Activated T-helper 1 cell treated with anti-CD3 and anti-CD28 coated beads, Interleukin-12 subunit alpha, Interleukin-12 subunit beta, Interleukin-2, Interleukin-4 antibody, amounts not matched to agents 30 ng/mL and 10 ng/mL and 1 ng/mL, durations not matched to agents 14 hours and 24 hours and 36 hours (primary cell): ENCODE measurements around the gene RSU1. TPM values are rescaled to one million over a fixed set of nuclear protein-coding genes. Genes with fewer than 3 reads are reported as not detected.

Source experiments
- DNase-seq: peaks from one replicate; pipeline ENCODE4 v3.0.0; 2021; ENCODE audit warnings: low spot score
- H3K27ac Mint-ChIP-seq: one replicate; pipeline ENCODE4 v1.8.0; 2021; ENCODE audit warnings: mild to moderate bottlenecking, mixed read lengths
- H3K27me3 Mint-ChIP-seq: one replicate; pipeline ENCODE4 v1.8.0; 2022; ENCODE audit warnings: mild to moderate bottlenecking, moderate library complexity, mixed read lengths; ENCODE audit not compliant: insufficient read depth
- H3K36me3 Mint-ChIP-seq: one replicate; pipeline ENCODE4 v1.8.0; 2021; ENCODE audit warnings: low read depth, mixed read lengths
- H3K4me1 Mint-ChIP-seq: one replicate; pipeline ENCODE4 v1.8.0; 2021; ENCODE audit warnings: low read depth, mixed read lengths
- H3K4me3 Mint-ChIP-seq: one replicate; pipeline ENCODE4 v1.8.0; 2021; ENCODE audit warnings: mild to moderate bottlenecking, moderate library complexity, mixed read lengths
- H3K9me3 Mint-ChIP-seq: one replicate; pipeline ENCODE4 v1.8.0; 2021; ENCODE audit warnings: mixed read lengths
- intact Hi-C: fragments of 100-400 bp; cut with micrococcal nuclease; formaldehyde crosslinking; loops from one replicate; pipeline ENCODE4 v1.15.1; 2024
- total RNA-seq: library from RNA; stranded (reverse); gene quantifications from 2 replicates; pipeline ENCODE4 v1.2.3, GENCODE V29; 2022

RSU1 gene
- total RNA-seq, 1 donor from 2014 or later, result 46.9 TPM

DNA sequence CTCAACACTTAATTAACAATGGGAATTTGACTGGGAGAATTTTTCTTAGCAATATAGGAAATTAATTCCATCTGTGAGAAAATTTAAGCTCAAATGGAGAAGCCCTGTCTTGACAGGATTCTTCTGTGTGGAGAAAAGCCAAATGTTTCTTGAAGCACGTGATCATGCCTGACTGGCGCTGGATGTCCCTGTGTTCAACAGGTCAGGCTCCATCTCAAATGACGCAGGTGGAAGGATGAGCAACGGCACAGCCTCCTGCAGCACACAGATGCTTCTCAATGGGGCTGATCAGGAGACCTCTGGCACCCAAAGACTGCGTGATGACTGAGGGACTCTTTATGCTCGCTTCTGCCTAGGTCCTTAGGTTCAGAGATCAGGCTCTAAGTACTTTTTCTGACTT, 143.8 kb downstream of the RSU1 start:
- Mint-ChIP-seq H3K9me3 (peaks cover 13% of the 10 kb centered on the region), H3K36me3 (peaks cover 11% of the 10 kb centered on the region), H3K4me1 (no peaks in the 10 kb centered on the region), H3K27ac (no peak overlapping the region), H3K4me3 (no peak overlapping the region), H3K27me3 (no peaks in the 10 kb centered on the region)
- intact Hi-C loops, result no loop called here
- DNase-seq, result no peak

GRCh38 chr10:16663444-16663843, 153.8 kb downstream of the RSU1 start:
- intact Hi-C loops, result loop anchor here (5.0 kb wide), 1 partner anchor 226 kb away; the partner anchor contains the start of gene PTER
- peaks cover 12% of the 10 kb centered on the region for H3K4me1 Mint-ChIP-seq
- H3K9me3 Mint-ChIP-seq, result no peaks in the 10 kb centered on the region
- no peak overlapping the region for H3K4me3 Mint-ChIP-seq
- no peaks in the 10 kb centered on the region for H3K27me3 Mint-ChIP-seq
- no peak for DNase-seq
- H3K36me3 Mint-ChIP-seq, result no peaks in the 10 kb centered on the region
- H3K27ac Mint-ChIP-seq, result no peak overlapping the region

GRCh38 chr10:16662923-16663322, 154.3 kb downstream of the RSU1 start:
- H3K36me3 Mint-ChIP-seq, result no peaks in the 10 kb centered on the region
- no peak overlapping the region for H3K4me3 Mint-ChIP-seq
- no peak for DNase-seq
- intact Hi-C loops, result loop anchor here (5.0 kb wide), 1 partner anchor 226 kb away; the partner anchor contains the start of gene PTER
- H3K4me1 Mint-ChIP-seq, result peaks cover 12% of the 10 kb centered on the region
- no peaks in the 10 kb centered on the region for H3K27me3 Mint-ChIP-seq
- H3K9me3 Mint-ChIP-seq, result no peaks in the 10 kb centered on the region
- no peak overlapping the region for H3K27ac Mint-ChIP-seq

- Mint-ChIP-seq H3K27ac (no peak overlapping the region), H3K4me3 (no peak overlapping the region), H3K9me3 (no peaks in the 10 kb centered on the region), H3K36me3 (no peaks in the 10 kb centered on the region), H3K4me1 (peaks cover 23% of the 10 kb centered on the region), H3K27me3 (no peaks in the 10 kb centered on the region)
- DNase-seq, result no peak
- intact Hi-C loops, result no loop called here
Measured at GRCh38 chr10:16656895-16657294, 160.3 kb downstream of the RSU1 start.

GRCh38 chr10:16653224-16653623, 164.0 kb downstream of the RSU1 start:
- H3K4me3 Mint-ChIP-seq, result no peak overlapping the region
- intact Hi-C loops, result no loop called here

DNA sequence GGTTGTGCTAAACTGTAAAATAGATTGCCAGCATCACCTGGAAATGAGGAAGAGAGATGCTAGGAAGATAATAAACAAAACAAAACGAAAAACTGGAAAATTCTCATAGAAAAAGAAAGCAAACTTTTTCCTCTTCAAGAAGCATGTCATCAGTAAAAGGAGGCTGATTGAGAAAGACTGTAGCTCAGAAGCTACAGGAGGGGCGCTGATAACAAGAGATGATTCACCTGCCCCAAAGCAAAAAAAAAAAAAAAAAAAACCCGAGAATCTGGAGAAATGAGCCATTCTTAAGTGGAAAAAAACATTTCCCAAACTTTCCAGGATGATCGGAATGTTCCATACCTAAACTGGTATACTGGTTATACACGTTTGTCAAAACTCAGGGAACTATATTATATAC, 165.1 kb downstream of the RSU1 start:
- H3K36me3 Mint-ChIP-seq, result peaks cover 4% of the 10 kb centered on the region
- no peak for DNase-seq
- peak overlapping the region; percentile 15 for H3K27ac Mint-ChIP-seq
- H3K27me3 Mint-ChIP-seq, result no peaks in the 10 kb centered on the region
- no peak overlapping the region for H3K4me3 Mint-ChIP-seq
- H3K9me3 Mint-ChIP-seq, result no peaks in the 10 kb centered on the region
- H3K4me1 Mint-ChIP-seq, result peaks cover 18% of the 10 kb centered on the region
- intact Hi-C loops, result no loop called here

More at GRCh38 chr10:16653224-16653623, 164.0 kb downstream of the RSU1 start:
- no peak overlapping the region for H3K27ac Mint-ChIP-seq
- no peak for DNase-seq
- H3K36me3 Mint-ChIP-seq, result peaks cover 2% of the 10 kb centered on the region
- peaks cover 12% of the 10 kb centered on the region for H3K4me1 Mint-ChIP-seq
- no peaks in the 10 kb centered on the region for H3K27me3 Mint-ChIP-seq
- no peaks in the 10 kb centered on the region for H3K9me3 Mint-ChIP-seq

GRCh38 chr10:16649757-16650156, 167.5 kb downstream of the RSU1 start:
- H3K9me3 Mint-ChIP-seq, result no peaks in the 10 kb centered on the region

DNA sequence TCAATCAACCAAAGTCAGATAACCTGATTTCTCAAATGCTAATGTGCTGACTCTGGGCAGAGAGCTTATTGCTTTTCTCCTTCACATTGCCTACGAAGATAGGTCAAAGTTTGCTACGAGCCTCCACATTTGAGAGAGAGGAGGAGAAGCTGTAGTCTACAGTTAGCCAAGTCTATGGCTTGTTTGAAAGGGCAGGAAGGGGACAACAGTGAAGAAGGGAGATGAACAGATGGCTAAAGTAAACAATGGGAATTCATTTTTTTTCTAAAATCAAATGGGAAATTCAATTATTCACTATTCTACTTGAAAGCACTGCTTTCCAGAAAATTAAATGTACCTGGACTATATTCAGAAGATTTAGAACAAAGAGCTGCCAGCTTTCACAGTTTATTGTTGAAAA, 168.9 kb downstream of the RSU1 start:
- H3K9me3 Mint-ChIP-seq, result no peaks in the 10 kb centered on the region
- intact Hi-C loops, result loop anchor here (5.0 kb wide), 1 partner anchor 129 kb away; no protein-coding TSS in a partner anchor
- H3K27me3 Mint-ChIP-seq, result no peaks in the 10 kb centered on the region
- DNase-seq, result no peak
- no peak overlapping the region for H3K27ac Mint-ChIP-seq
- H3K4me1 Mint-ChIP-seq, result peaks cover 24% of the 10 kb centered on the region
- no peak overlapping the region for H3K4me3 Mint-ChIP-seq
- H3K36me3 Mint-ChIP-seq, result peaks cover 4% of the 10 kb centered on the region

More at GRCh38 chr10:16649757-16650156, 167.5 kb downstream of the RSU1 start:
- Mint-ChIP-seq H3K36me3 (peaks cover 4% of the 10 kb centered on the region), H3K4me3 (no peak overlapping the region), H3K27ac (no peak overlapping the region), H3K4me1 (peaks cover 28% of the 10 kb centered on the region), H3K27me3 (no peaks in the 10 kb centered on the region)
- intact Hi-C loops, result loop anchor here (5.0 kb wide), 1 partner anchor 128 kb away; no protein-coding TSS in a partner anchor
- DNase-seq, result no peak

DNA sequence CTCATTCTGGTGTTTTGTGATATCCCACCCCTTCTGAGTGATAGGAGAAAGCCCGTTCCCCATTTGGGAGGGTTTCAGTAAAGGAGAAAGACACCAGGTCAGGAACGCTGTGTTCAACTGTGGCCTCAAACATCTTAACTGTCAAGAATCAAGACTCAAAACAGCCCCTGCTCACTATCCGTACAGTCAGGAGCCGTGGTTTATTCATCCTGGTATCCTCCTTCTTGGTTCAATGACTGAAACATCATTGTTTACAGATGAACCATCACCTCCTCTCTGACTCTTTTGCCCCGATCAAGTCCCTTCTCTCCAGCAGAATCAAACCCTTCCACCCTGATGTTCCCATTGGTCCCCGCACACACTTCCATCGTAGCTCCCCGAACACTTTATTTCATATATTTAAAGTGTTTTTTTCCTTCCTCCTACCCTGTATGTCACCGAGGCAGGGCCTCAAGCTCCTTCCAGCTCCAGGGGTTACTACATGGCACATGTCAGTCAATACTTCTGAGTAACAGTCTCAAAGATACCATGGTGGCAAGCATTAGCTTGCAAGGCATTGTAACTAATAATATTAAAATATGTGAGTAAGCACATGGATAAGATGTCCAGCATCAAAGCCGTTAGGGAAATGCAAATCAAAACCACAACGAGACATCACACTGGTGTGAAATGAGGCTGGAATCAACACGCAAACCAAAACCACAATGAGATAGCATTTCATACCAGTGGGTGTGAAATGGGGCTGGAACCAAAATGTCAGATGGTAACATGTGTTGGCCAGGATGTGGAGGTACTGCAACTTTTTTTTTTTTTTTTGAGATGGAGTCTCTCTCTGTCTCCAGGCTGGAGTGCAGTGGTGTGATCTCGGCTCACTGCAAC, 170.8 kb downstream of the RSU1 start:
- Mint-ChIP-seq H3K9me3 (no peaks in the 10 kb centered on the region), H3K36me3 (peaks cover 4% of the 10 kb centered on the region), H3K4me3 (no peak overlapping the region), H3K27me3 (no peaks in the 10 kb centered on the region), H3K4me1 (peaks cover 16% of the 10 kb centered on the region), H3K27ac (peak overlapping the region; percentile 49)
- intact Hi-C loops, result loop anchor here (1.0 to 5.0 kb wide), 2 partner anchors 15 to 131 kb away; no protein-coding TSS in a partner anchor
- no peak for DNase-seq

DNA sequence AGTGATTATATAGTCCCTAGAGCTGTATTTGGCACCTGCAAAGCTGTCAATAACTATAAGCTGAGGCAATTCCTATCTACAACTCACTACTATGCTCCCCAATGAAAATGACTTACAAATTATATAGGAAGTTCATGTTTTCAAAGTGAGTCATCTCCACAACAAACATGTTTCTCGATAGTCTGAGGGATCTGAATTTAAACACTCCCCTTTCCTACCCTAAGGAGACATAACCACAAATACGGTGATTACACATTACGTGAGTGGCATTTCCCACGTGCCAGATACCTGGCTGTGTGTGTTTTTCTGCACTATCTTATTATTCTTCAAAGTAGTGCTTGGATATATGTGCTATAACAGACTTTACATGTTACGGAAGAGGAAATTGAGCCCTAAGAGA, 173.1 kb downstream of the RSU1 start:
- intact Hi-C loops, result no loop called here
- no peaks in the 10 kb centered on the region for H3K27me3 Mint-ChIP-seq
- peaks cover 2% of the 10 kb centered on the region for H3K36me3 Mint-ChIP-seq
- H3K27ac Mint-ChIP-seq, result no peak overlapping the region
- peaks cover 16% of the 10 kb centered on the region for H3K4me1 Mint-ChIP-seq
- H3K9me3 Mint-ChIP-seq, result no peaks in the 10 kb centered on the region
- no peak overlapping the region for H3K4me3 Mint-ChIP-seq
- DNase-seq, result no peak

GRCh38 chr10:16643502-16643901, 173.7 kb downstream of the RSU1 start:
- no peak for DNase-seq
- peaks cover 2% of the 10 kb centered on the region for H3K36me3 Mint-ChIP-seq
- H3K4me1 Mint-ChIP-seq, result peaks cover 16% of the 10 kb centered on the region
- H3K27ac Mint-ChIP-seq, result no peak overlapping the region
- H3K4me3 Mint-ChIP-seq, result no peak overlapping the region
- H3K9me3 Mint-ChIP-seq, result no peaks in the 10 kb centered on the region
- no peaks in the 10 kb centered on the region for H3K27me3 Mint-ChIP-seq
- intact Hi-C loops, result no loop called here

DNA sequence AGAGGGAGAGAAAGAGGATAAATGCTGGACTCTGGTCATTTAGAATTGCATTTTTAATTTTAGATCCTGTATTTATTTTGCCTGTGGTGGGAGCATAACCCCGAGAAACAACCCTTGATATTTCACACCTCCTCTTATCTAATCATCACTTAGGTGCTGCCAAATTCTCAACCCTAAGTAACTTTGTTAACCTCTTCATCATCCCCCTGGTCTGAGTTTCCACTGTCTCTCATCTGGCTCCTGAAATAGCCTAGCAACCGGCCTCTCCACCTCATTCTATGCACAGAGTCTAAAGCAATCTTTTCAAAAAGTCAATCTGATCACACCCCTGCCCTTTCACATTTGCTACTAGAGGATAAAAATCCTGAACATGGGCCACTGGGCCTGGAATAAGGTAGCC, 177.1 kb downstream of the RSU1 start:
- Mint-ChIP-seq H3K36me3 (no peaks in the 10 kb centered on the region), H3K4me3 (no peak overlapping the region), H3K27me3 (no peaks in the 10 kb centered on the region), H3K4me1 (no peaks in the 10 kb centered on the region), H3K27ac (no peak overlapping the region), H3K9me3 (no peaks in the 10 kb centered on the region)
- intact Hi-C loops, result no loop called here
- no peak for DNase-seq

DNA sequence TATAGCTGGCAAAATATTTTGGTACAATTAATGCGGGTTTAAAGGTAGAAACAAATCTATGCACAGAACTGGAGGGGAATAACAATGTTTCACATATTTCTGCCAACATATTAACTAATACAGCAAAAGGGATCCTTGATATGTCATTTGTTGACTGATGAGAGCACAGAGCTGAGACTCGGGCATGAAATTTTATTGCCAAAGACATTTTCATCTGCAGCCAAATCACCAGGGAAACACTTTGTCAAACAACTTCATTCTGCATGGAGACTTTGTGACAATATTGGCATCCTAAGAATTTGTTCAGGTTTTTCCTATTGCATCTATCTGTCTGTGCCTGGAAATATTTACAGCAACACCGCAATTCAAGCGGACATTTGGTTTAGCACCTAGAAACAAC, 177.8 kb downstream of the RSU1 start:
- no peak overlapping the region for H3K27ac Mint-ChIP-seq
- no peaks in the 10 kb centered on the region for H3K36me3 Mint-ChIP-seq
- H3K4me1 Mint-ChIP-seq, result no peaks in the 10 kb centered on the region
- no peak overlapping the region for H3K4me3 Mint-ChIP-seq
- no peaks in the 10 kb centered on the region for H3K9me3 Mint-ChIP-seq
- intact Hi-C loops, result no loop called here
- H3K27me3 Mint-ChIP-seq, result no peaks in the 10 kb centered on the region
- no peak for DNase-seq
